ENCODE data around the gene TAF10.

Gene TAF10

DNA sequence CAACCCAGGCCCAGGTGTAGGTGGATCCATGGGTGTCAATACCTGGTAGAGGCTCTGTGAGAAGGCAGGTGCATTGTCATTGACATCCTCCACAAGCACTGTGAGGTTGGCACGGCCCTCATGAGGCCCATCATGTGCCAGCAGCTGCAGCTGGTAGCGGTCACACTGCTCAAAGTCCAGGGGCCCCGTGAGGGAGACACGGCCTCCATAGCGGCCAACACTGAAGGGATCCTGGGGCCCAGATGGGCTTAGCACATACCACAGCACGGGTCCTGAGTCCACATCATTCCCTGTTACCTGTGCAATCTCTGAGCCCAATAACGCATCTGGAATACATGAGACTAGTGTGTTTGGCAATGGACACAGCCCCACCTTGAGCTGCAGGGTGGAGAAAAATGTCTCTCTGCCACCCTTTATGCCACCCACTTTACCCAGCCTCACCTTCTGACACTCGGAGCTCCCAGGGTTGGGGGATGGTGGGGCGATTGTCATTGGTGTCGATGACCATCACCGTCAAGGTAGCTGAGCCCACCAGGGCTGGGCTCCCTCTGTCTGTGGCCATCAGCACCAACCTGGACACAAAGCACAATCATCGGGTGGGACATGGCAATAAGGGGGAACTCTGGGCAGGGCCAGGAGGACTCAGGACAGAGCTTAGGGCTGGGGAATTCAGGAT, 13.3 kb upstream of the TAF10 start:
- H3K9me3 ChIP-seq = no peaks in the 10 kb centered on the region
- H3K36me3 ChIP-seq (replicated peaks) = no peaks in the 10 kb centered on the region
- no peaks in the 10 kb centered on the region for H3K4me1 ChIP-seq
- in situ Hi-C loops (cut with MboI; ENCODE audit: low sequenced_read_pairs) = no loop called here
- no peaks in the 10 kb centered on the region for H3K27me3 ChIP-seq (ENCODE audit: low read depth)
- no peak overlapping the region for H3K4me3 ChIP-seq
- DNase-seq (ENCODE audit: low spot score in 2 of 2) = no peak

DNA sequence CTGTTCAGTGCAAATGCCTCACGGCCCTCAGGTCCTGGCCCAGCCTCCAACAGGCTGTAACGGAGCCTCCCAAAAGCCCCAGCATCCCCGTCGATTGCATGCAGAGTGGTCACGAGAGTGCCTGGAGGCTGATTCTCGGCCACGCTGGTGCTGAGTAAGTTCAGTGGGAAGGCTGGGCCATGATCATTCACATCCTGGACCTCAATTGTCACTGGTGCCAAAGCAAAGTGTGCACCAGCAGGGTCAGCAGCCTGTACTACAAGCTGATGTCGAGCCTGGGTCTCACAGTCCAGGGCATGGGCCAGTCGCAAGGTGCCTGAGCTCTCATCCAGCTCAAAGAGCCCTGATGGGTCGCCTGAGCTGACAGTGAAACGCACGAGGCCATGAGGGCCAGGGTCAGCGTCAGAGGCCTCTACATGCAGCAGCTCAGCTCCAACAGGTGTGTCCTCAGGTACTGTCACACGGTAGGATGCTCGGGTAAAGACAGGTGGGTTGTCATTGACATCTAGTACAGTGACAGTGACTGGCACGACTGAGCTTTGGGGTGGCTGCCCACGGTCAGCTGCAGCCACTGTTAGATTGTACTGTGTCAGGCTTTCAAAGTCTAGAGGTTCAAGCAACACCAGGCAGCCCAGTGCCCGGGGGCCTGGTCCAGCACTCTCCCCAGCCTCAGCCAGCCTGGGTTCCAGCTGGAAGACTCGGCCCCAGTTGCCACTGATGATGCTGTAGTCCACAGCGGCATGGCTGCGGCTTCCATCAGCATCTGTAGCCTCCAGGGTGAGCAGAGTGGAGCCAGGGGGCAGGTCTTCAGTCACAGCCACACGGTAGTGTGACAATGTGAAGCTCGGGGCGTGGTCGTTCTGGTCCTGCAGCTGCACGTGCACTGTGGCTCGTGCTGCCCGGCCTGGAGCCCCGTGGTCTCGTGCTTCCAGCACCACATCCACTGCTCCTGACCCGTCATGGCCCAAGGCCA, 11.7 kb upstream of the TAF10 start:
- no peaks in the 10 kb centered on the region for H3K9me3 ChIP-seq
- no peaks in the 10 kb centered on the region for H3K36me3 ChIP-seq (replicated peaks)
- H3K4me1 ChIP-seq = peaks cover 1% of the 10 kb centered on the region
- in situ Hi-C loops (cut with MboI; ENCODE audit: low sequenced_read_pairs) = no loop called here
- H3K4me3 ChIP-seq = no peak overlapping the region
- DNase-seq (ENCODE audit: low spot score in 2 of 2) = no peak
- no peaks in the 10 kb centered on the region for H3K27me3 ChIP-seq (ENCODE audit: low read depth)

DNA sequence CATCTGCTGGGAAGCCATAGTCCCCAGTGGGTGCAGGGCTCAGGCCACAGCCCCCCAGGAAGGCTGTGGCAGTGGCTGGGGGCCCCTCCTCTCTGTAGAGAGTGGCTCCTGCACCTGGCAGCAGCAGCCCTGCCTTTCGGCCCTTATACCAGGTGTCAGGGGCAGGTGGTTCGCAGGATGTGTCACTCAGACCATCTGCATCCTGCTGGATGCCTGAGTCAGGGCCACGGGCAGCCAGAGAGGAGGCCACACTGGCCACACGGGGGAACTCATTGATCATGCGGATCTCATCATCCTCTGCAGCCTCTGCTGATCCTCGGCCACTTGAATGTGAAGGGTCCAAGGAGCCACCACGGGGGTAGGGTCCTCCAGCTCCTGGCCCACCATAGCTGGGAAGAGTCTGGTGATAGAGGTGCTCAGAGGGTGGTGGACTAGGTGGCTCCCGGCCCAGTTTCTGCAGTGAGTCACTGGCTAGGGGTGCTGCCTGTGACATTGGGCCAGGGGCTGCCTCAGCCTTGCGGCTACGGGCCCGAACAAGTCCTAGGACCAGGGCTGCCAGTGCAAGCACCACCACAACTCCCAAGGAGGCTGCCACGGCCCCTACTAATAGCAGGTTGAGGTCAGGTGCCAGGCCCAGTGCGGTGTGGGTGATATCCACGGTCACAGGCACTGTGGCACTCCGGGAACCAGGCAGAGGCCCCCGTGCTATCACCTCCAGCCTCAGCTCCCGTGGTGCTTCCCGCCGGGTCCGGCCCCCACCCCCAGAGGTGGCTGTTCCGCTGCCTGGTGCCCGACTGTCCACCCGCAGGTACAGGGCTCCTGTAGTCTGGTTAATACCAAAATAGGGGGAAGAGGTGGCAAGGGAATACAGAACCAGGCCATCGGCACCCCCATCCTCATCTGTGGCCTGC, 10.5 kb upstream of the TAF10 start:
- in situ Hi-C loops (cut with MboI; ENCODE audit: low sequenced_read_pairs) = no loop called here
- Histone ChIP-seq H3K27me3 (ENCODE audit: low read depth) (no peaks in the 10 kb centered on the region), H3K4me1 (peaks cover 8% of the 10 kb centered on the region), H3K36me3 (replicated peaks) (no peaks in the 10 kb centered on the region), H3K4me3 (no peak overlapping the region), H3K9me3 (no peaks in the 10 kb centered on the region)
- DNase-seq (ENCODE audit: low spot score in 2 of 2) = no peak

DNA sequence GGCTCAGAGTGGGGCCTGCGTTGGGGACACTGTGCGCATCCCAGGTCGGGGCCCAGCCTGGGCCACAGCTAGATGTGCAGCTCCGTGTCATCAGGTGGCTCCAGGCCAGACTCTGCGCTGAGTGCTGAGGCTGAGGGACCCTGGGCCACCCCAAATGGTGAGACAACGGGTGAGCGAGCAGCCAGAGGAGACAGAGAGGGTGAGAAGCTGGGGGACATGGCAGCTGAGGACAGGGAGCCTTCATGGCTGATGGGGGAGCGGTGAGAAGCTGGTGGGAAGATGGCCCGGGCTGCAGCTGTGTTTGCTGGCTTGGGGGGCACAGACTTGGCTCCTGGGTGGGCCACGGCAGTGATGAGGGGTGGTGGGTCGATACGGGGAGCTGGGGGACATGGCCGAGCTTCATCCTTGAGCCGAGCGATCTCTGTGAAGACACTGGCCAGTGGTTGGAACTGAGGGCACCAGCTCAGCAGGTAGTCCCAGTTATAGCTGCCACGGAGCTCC, 9.7 kb upstream of the TAF10 start:
- Histone ChIP-seq H3K27me3 (ENCODE audit: low read depth) (no peaks in the 10 kb centered on the region), H3K4me1 (peaks cover 8% of the 10 kb centered on the region), H3K9me3 (no peaks in the 10 kb centered on the region), H3K4me3 (no peak overlapping the region), H3K36me3 (replicated peaks) (no peaks in the 10 kb centered on the region)
- no peak for DNase-seq (ENCODE audit: low spot score in 2 of 2)
- in situ Hi-C loops (cut with MboI; ENCODE audit: low sequenced_read_pairs) = no loop called here

DNA sequence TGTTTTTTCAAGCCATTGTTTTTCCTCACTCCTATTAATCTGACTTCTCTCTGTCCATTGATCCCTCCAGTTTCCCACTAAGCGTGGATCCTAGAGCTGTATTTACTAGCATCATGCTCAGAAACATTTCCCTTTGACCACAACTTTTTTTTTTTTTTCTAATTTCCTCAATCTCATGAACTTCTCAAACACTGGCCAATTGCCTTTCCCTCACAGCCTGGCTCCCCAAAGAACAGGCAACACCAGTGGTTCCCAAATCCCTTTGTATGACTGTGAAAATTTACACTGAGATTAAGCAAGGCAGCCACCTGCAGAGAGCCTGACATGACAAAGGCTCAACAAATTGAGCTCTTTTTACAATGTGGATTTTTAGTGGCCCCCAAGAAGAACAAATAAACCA, 8.6 kb upstream of the TAF10 start:
- Histone ChIP-seq H3K4me1 (peaks cover 8% of the 10 kb centered on the region), H3K27me3 (ENCODE audit: low read depth) (no peaks in the 10 kb centered on the region), H3K9me3 (no peaks in the 10 kb centered on the region), H3K36me3 (replicated peaks) (0 out of 2 replicates have a peak, but pooled peaks cover 2% of the 10 kb centered on the region), H3K4me3 (no peak overlapping the region)
- in situ Hi-C loops (cut with MboI; ENCODE audit: low sequenced_read_pairs) = no loop called here
- DNase-seq (ENCODE audit: low spot score in 2 of 2) = no peak

DNA sequence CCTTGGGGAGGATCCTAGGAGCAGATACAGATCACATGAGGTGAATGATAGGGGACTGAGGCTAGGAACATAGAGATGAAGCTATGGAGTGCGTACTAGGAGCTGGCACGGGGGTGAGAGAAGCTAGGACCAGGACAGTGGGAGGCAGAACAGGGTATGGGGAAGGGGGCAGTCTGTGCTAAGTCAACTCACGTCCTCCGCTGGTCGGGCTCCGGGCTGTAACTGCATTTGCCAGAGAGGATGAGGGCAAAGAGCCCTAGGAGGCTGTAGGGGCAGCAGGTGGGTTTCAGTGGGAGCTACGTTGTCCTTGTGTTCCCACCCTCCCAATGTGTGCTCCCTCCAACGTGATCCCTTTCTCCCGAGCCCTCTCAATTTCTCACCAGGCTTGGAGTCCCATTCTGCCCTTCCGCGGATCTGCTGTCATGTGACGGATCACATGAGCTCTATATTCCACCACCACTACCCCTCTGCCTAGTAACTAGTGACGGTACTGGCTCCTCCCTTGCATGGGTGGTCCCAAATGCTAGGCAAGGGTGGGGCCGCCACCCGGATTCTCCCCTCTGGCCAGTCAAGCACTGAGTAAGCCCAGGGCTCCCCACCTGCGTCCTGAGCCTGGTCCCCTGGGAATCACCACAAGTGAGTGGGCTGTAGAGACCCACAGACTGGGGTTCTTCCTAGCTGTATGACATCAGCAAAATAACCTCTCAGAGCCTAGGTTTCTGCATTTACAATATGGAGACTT, 7.2 kb upstream of the TAF10 start, which contains the start of gene TPP1:
Gene TPP1 (minus strand): TSS at position 419 of the 742 bp plus-strand sequence. CDS start 22 bp downstream, at position 397.
- Histone ChIP-seq H3K4me3 (peak within 1 kb of the TSS; percentile 53), H3K9me3 (no peaks in the 10 kb centered on the region), H3K4me1 (peaks cover 8% of the 10 kb centered on the region), H3K36me3 (replicated peaks) (0 out of 2 replicates have a peak, but pooled peaks cover 3% of the 10 kb centered on the region), H3K27me3 (ENCODE audit: low read depth) (no peaks in the 10 kb centered on the region)
- peak; percentile 90 to 93 for DNase-seq (ENCODE audit: low spot score in 2 of 2)
- in situ Hi-C loops (cut with MboI; ENCODE audit: low sequenced_read_pairs) = no loop called here

DNA sequence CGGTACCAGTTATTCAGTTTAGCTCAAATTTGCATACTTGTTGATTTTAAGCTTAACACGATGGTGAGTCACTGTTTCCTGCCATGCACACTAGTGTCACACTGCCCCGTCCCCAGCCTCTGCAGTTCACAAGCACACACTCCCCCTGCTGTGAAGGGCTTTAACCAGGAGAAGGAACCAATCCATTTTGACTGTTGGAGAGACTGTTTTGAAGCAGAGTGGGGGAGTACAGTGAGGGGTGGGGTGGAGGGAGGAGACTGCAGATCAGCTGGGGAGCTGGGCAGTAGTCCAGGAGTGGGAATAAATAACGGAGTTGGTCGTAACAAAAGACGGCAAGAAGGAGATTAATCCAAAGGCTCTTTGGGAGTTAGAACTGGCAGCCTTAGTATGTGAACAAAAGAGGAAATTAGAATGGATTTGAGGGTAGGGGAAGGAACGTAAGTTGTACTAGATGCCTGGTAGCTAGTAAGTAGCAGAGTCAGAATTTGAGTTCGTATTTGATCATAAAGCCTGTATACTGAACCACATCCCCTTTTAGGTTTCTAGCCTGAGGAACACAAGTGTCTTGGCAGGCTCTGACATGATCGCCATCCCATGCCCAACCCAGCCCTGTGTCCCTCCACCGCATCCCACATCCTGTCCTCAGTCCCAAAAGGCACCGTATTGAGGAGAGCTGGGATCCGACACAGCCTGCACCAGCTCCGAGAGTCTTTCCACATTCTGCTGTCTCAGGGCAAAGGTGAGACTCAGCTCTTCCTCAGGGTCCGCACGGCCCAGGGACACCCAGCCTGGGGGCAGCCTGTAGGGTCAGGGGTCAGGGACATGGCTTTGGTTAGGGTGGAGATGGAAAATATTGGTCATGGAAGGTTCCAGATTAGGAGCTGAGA, 6.3 kb upstream of the TAF10 start:
- peak; percentile 88 to 91 for DNase-seq (ENCODE audit: low spot score in 2 of 2)
- Histone ChIP-seq H3K4me3 (peak overlapping the region; percentile 53), H3K27me3 (ENCODE audit: low read depth) (no peaks in the 10 kb centered on the region), H3K4me1 (peaks cover 8% of the 10 kb centered on the region), H3K9me3 (no peaks in the 10 kb centered on the region), H3K36me3 (replicated peaks) (0 out of 2 replicates have a peak, but pooled peaks cover 3% of the 10 kb centered on the region)
- in situ Hi-C loops (cut with MboI; ENCODE audit: low sequenced_read_pairs) = no loop called here

DNA sequence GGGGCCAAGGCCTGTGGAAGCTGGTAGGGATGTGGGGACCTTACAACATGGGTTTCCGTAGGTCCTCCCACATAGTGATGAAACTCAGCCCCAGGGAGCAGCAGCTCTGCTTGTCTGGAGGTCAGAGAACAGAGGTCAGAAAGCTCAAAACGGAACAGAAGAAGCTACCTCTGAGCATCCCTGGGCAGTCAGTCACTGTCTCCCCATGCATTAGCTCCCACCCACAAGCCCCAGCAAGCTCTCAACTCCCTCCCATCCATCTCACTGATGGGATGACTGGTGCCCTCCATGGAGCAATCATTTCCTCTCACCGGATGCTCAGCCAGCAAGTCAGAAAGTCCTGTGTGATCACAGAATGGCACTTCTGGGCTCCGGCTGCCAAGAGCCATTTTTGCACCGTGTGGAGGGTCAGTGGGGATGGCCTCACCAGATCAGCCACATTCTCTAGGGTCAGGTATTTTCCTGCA, 5.3 kb upstream of the TAF10 start:
- no peak overlapping the region for H3K4me3 ChIP-seq
- no peak for DNase-seq (ENCODE audit: low spot score in 2 of 2)
- H3K9me3 ChIP-seq = no peaks in the 10 kb centered on the region
- no peaks in the 10 kb centered on the region for H3K27me3 ChIP-seq (ENCODE audit: low read depth)
- 0 out of 2 replicates have a peak, but pooled peaks cover 3% of the 10 kb centered on the region for H3K36me3 ChIP-seq (replicated peaks)
- in situ Hi-C loops (cut with MboI; ENCODE audit: low sequenced_read_pairs) = no loop called here
- peaks cover 11% of the 10 kb centered on the region for H3K4me1 ChIP-seq

DNA sequence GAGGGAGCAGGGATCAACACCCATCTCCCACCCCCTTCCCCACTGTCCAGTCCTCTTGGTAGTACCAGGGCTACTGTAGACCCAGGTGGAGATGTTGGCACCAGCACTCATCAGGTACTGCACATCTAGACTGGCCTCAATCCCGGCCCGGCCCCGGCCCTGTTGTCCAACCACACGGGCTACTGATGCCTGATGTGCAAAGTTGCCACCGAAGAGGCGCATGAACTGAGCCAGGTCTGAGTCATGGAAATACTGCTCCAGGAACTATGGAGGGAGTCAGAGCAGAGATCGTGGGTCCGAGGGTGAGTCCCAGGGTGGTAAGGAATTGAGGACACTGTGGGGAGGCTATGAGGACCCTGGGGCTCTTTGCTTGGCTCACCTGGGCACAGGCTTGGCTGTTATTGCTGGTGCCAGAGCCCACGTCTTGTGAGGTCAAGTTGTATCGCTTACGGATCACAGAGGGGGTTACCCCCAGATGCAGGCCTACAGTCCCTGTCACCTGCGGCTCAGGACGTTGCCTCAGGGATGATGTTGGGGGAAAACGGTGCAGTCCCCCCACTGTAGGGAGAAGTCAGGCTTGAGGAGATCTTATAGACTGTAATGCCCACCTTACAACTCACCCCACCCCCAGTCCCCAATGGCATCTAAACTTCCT, 4.7 kb upstream of the TAF10 start:
- no peak for DNase-seq (ENCODE audit: low spot score in 2 of 2)
- Histone ChIP-seq H3K27me3 (ENCODE audit: low read depth) (no peaks in the 10 kb centered on the region), H3K36me3 (replicated peaks) (0 out of 2 replicates have a peak, but pooled peaks cover 4% of the 10 kb centered on the region), H3K4me1 (peaks cover 11% of the 10 kb centered on the region), H3K9me3 (no peaks in the 10 kb centered on the region), H3K4me3 (no peak overlapping the region)
- in situ Hi-C loops (cut with MboI; ENCODE audit: low sequenced_read_pairs) = no loop called here

DNA sequence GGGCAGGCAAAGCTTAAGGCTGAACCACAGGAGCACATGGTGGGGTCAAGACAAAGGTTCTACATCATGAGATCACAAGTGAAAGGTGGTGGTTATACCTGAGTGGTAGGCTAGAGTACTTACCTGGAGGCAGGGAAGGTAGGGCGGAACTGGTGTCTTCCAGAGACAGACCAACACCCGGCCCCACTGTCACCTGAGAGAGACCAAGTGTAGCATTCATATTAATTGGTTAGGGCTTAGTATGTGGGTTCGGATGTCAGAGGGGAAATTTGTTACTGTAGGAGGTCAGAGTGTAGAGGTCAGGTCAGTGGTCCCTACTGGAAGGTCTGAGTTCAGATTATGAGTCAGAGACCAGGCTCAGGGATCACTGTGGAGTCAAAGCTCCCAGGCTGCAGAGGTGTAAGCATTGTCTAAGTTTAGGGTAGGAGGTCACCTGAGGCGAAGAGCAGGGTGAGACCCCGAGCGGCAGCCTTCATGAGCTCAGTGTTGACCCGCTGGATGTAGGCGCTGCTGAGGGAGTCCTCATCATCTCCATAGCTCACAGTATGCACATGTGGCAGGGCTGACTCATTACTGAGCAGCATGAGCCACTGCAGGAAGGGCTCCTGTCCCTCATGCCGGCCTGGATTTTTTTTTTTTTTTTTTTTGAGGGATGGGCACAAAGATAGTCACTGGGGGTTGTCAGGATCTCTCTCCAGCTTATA, 4.0 kb upstream of the TAF10 start:
- no peak overlapping the region for H3K4me3 ChIP-seq
- DNase-seq (ENCODE audit: low spot score in 2 of 2) = no peak
- in situ Hi-C loops (cut with MboI; ENCODE audit: low sequenced_read_pairs) = no loop called here
- H3K27me3 ChIP-seq (ENCODE audit: low read depth) = no peaks in the 10 kb centered on the region
- peaks cover 11% of the 10 kb centered on the region for H3K4me1 ChIP-seq
- peaks cover 9% of the 10 kb centered on the region for H3K36me3 ChIP-seq (replicated peaks)
- no peaks in the 10 kb centered on the region for H3K9me3 ChIP-seq

DNA sequence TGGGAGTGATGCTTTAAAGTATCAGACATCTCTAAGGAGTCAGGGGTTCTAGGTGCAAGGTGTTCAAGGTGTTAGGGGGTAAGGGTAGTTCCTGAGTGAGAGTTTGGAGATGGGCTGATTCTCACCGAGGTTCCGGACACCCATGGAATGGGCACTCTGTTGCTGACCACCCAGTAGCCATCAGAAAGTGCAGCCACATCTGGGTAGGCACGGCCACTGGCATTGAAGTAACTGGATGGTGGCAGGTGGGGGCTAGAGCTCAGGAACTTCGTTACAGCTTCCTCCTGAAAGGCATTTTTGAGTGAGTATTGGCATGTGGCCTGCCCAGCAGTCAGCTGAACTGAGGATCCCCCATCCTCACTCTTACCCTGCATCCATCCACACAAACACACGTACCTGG, 3.0 kb upstream of the TAF10 start:
- DNase-seq (ENCODE audit: low spot score in 2 of 2) = no peak
- Histone ChIP-seq H3K4me3 (no peak overlapping the region), H3K9me3 (no peaks in the 10 kb centered on the region), H3K36me3 (replicated peaks) (peaks cover 19% of the 10 kb centered on the region), H3K27me3 (ENCODE audit: low read depth) (no peaks in the 10 kb centered on the region), H3K4me1 (peaks cover 11% of the 10 kb centered on the region)
- in situ Hi-C loops (cut with MboI; ENCODE audit: low sequenced_read_pairs) = no loop called here

Measured in HAP-1 (cell line).